ENCODE data around the gene TIE1. TPM values are rescaled to one million over a fixed set of nuclear protein-coding genes. Genes with fewer than 3 reads are reported as not detected.

The TIE1 gene
- polyA plus RNA-seq, 1 experiment, result not detected

- Histone ChIP-seq H3K27me3 (ENCODE audit: control insufficient read depth, insufficient read depth, low read length) (peaks cover 1% of the 10 kb centered on the region; the same call in 1 of the 2 replicates), H3K4me3 (ENCODE audit: low read depth, low read length) (no peak overlapping the region), H3K36me3 (ENCODE audit: control insufficient read depth, insufficient read depth, low read length) (no peaks in the 10 kb centered on the region)
- ChIA-PET CTCF (interaction anchor here (1.5 kb wide), 1 partner anchor 14 kb away, joined by 4 read pairs; no protein-coding TSS in a partner anchor), POLR2A (no interaction called here)
- TF ChIP-seq CTCF (IDR thresholded peaks at IDR 0.05; ENCODE audit: insufficient read depth, low read depth, low read length), result no peak
- DNase-seq (ENCODE audit: low read depth), result no peak
Observed at GRCh38 chr1:43305926-43306687, 5.3 kb downstream of the TIE1 start.

DNA sequence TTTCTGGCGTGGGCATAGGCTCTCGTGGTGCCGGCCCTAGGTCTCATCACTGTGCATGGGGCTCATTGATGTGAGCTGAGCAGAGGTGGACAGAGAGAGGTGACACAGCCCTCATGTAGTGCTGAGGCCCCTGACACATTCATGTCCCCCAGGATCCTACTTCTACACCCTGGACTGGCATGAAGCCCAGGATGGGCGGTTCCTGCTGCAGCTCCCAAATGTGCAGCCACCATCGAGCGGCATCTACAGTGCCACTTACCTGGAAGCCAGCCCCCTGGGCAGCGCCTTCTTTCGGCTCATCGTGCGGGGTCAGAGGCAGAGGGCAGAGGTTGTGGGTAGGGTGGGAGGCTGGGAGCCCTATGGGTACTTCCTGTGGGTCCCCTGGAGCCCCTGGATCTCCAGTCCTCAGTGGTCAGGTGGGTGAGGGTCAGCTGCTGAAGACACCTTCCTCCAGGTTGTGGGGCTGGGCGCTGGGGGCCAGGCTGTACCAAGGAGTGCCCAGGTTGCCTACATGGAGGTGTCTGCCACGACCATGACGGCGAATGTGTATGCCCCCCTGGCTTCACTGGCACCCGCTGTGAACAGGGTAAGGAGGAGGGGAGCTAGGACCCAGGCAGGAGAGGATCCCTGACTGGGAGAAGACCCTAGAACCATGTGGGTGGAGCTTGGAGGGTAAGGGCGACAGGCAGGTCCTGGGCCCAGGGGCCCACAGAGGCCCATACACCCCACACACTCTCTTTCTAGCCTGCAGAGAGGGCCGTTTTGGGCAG is 6.1 kb downstream of the TIE1 start:
- ChIA-PET CTCF (interaction anchor here (0.7 to 1.5 kb wide), 2 partner anchors 12 to 13 kb away, joined by 3 to 4 read pairs; no protein-coding TSS in a partner anchor), POLR2A (no interaction called here)
- no peak for TF ChIP-seq CTCF (IDR thresholded peaks at IDR 0.05; ENCODE audit: insufficient read depth, low read depth, low read length)
- DNase-seq (ENCODE audit: low read depth), result no peak
- H3K27me3 ChIP-seq (ENCODE audit: control insufficient read depth, insufficient read depth, low read length), result peaks cover 1% of the 10 kb centered on the region; the same call in 1 of the 2 replicates
- no peaks in the 10 kb centered on the region for H3K36me3 ChIP-seq (ENCODE audit: control insufficient read depth, insufficient read depth, low read length)
- H3K4me3 ChIP-seq (ENCODE audit: low read depth, low read length), result no peak overlapping the region

- POLR2A ChIA-PET, result no interaction called here
- TF ChIP-seq CTCF (IDR thresholded peaks at IDR 0.05; ENCODE audit: insufficient read depth, low read depth, low read length), result no peak
- CTCF ChIA-PET, result interaction anchor here (0.7 to 1.5 kb wide), 3 partner anchors 11 to 81 kb away, joined by 3 to 4 read pairs (median 3); no protein-coding TSS in a partner anchor
Observed at GRCh38 chr1:43307458-43308158, 6.8 kb downstream of the TIE1 start.

DNA sequence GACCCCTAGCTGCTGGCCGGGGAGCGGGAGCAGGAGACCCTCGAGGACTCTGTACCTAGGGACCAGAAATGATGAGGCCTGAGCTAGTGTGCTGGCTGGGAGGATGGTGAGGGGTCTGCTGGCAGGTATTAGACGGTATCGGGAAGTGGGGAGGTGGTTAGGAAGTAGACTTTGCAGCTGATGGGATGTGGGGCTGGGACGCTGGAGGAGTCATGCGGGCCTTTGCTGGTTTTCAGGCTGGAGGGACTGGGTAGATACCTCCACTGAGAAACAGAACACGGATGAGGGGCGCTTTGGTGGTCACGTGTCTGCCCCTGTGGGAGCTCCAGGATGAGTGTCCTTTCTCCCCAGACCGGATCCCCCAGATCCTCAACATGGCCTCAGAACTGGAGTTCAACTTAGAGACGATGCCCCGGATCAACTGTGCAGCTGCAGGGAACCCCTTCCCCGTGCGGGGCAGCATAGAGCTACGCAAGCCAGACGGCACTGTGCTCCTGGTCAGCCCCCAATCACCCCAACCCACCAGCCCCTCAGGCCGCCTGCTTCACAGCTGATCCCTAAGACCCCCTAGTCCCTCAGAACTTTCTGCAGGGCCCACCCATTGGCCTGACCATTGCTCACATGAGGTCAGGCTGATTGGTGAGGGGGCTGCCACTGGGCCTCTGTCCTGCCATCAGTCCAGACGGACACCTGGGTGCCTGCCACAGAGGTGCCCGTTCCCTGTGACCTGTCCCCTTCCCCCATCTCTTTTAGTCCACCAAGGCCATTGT is 8.0 kb downstream of the TIE1 start:
- Histone ChIP-seq H3K4me3 (ENCODE audit: low read depth, low read length) (no peak overlapping the region), H3K36me3 (ENCODE audit: control insufficient read depth, insufficient read depth, low read length) (no peaks in the 10 kb centered on the region), H3K27me3 (ENCODE audit: control insufficient read depth, insufficient read depth, low read length) (no peaks in the 10 kb centered on the region)
- ChIA-PET POLR2A (no interaction called here), CTCF (interaction anchor here (1.5 kb wide), 1 partner anchor 82 kb away, joined by 3 read pairs; no protein-coding TSS in a partner anchor)
- TF ChIP-seq CTCF (IDR thresholded peaks at IDR 0.05; ENCODE audit: insufficient read depth, low read depth, low read length), result no peak
- no peak for DNase-seq (ENCODE audit: low read depth)

More at GRCh38 chr1:43307458-43308158, 6.8 kb downstream of the TIE1 start:
- H3K36me3 ChIP-seq (ENCODE audit: control insufficient read depth, insufficient read depth, low read length), result no peaks in the 10 kb centered on the region
- DNase-seq (ENCODE audit: low read depth), result no peak
- 0 out of 2 replicates have a peak, but pooled peaks cover 1% of the 10 kb centered on the region for H3K27me3 ChIP-seq (ENCODE audit: control insufficient read depth, insufficient read depth, low read length)
- no peak overlapping the region for H3K4me3 ChIP-seq (ENCODE audit: low read depth, low read length)

Measured in BJ (cell line).